Measurements from ENCODE around the gene PRR35. TPM values are rescaled to one million over a fixed set of nuclear protein-coding genes. Genes with fewer than 3 reads are reported as not detected.

Gene PRR35
- polyA plus RNA-seq, 1 donor from 2014 or later: not detected

DNA sequence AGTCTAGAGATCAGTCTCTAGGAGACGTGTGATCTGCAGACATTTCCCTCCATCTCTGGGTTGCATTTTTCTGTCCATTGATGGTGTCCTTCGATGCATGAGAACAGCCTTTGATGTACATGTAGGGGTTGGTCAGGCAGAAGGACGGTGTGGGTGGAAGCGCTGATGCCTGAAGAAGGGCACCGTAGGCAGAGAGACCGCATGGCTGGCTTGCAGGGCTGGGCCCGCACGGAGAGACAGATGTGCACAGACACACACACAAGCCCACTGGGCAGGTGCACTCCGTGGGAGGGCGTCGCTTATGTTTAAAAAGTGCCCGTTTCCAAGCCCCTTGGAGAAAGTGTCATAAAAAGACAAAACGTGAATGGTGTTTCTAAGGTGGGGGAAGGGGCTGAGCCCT is 54.9 kb downstream of the PRR35 start:
- no peak overlapping the region for H3K27ac ChIP-seq (ENCODE audit: low read length)
- no peaks in the 10 kb centered on the region for H3K27me3 ChIP-seq (ENCODE audit: insufficient read depth, low read depth, low read length)

More for the DNA sequence above, 54.9 kb downstream of the PRR35 start:
- H3K79me2 ChIP-seq (replicated peaks; ENCODE audit: insufficient read depth, low read length): no peaks in the 10 kb centered on the region
- no peaks in the 10 kb centered on the region for H3K9me2 ChIP-seq (ENCODE audit: insufficient read depth, low read length)
- no peak for TF ChIP-seq RAD21 (conservative IDR thresholded peaks at IDR 0.05)
- no peak for TF ChIP-seq TAF1 (IDR thresholded peaks at IDR 0.05; ENCODE audit: low read depth)
- no peak for TF ChIP-seq SMC3 (conservative IDR thresholded peaks at IDR 0.05; ENCODE audit: poor library complexity)
- TF ChIP-seq POLR2AphosphoS5 (IDR thresholded peaks at IDR 0.05): no peak
- TF ChIP-seq, protein P1, sequence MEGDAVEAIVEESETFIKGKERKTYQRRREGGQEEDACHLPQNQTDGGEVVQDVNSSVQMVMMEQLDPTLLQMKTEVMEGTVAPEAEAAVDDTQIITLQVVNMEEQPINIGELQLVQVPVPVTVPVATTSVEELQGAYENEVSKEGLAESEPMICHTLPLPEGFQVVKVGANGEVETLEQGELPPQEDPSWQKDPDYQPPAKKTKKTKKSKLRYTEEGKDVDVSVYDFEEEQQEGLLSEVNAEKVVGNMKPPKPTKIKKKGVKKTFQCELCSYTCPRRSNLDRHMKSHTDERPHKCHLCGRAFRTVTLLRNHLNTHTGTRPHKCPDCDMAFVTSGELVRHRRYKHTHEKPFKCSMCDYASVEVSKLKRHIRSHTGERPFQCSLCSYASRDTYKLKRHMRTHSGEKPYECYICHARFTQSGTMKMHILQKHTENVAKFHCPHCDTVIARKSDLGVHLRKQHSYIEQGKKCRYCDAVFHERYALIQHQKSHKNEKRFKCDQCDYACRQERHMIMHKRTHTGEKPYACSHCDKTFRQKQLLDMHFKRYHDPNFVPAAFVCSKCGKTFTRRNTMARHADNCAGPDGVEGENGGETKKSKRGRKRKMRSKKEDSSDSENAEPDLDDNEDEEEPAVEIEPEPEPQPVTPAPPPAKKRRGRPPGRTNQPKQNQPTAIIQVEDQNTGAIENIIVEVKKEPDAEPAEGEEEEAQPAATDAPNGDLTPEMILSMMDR (IDR thresholded peaks at IDR 0.05; ENCODE audit: poor library complexity, severe bottlenecking): no peak
- no peak for TF ChIP-seq EZH2 (IDR thresholded peaks at IDR 0.05; ENCODE audit: borderline replicate concordance, insufficient read depth, low read length, poor library complexity, severe bottlenecking)
- TF ChIP-seq, protein P2, sequence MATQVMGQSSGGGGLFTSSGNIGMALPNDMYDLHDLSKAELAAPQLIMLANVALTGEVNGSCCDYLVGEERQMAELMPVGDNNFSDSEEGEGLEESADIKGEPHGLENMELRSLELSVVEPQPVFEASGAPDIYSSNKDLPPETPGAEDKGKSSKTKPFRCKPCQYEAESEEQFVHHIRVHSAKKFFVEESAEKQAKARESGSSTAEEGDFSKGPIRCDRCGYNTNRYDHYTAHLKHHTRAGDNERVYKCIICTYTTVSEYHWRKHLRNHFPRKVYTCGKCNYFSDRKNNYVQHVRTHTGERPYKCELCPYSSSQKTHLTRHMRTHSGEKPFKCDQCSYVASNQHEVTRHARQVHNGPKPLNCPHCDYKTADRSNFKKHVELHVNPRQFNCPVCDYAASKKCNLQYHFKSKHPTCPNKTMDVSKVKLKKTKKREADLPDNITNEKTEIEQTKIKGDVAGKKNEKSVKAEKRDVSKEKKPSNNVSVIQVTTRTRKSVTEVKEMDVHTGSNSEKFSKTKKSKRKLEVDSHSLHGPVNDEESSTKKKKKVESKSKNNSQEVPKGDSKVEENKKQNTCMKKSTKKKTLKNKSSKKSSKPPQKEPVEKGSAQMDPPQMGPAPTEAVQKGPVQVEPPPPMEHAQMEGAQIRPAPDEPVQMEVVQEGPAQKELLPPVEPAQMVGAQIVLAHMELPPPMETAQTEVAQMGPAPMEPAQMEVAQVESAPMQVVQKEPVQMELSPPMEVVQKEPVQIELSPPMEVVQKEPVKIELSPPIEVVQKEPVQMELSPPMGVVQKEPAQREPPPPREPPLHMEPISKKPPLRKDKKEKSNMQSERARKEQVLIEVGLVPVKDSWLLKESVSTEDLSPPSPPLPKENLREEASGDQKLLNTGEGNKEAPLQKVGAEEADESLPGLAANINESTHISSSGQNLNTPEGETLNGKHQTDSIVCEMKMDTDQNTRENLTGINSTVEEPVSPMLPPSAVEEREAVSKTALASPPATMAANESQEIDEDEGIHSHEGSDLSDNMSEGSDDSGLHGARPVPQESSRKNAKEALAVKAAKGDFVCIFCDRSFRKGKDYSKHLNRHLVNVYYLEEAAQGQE (IDR thresholded peaks at IDR 0.05; ENCODE audit: borderline replicate concordance): no peak
- no peak for TF ChIP-seq MXI1 (conservative IDR thresholded peaks at IDR 0.05; ENCODE audit: poor library complexity, severe bottlenecking)
- no peaks in the 10 kb centered on the region for H3K9me3 ChIP-seq (ENCODE audit: low read length)
- no peak overlapping the region for H2AFZ ChIP-seq (ENCODE audit: low read depth, low read length)
- no peaks in the 10 kb centered on the region for H3F3A ChIP-seq (ENCODE audit: insufficient read depth, low read length, poor library complexity, severe bottlenecking)
- no peaks in the 10 kb centered on the region for H4K20me1 ChIP-seq (ENCODE audit: insufficient read depth)
- H3K36me3 ChIP-seq (ENCODE audit: insufficient read depth, low read length): peaks cover 7% of the 10 kb centered on the region
- H3K9ac ChIP-seq (ENCODE audit: low read length): no peak overlapping the region
- H3K4me3 ChIP-seq (ENCODE audit: low read length): no peak overlapping the region
- H3K4me2 ChIP-seq (ENCODE audit: low read length): no peak overlapping the region

Small RNA genes lying within 50 kb of the gene (small RNA-seq; reads per million reads assigned to genes)
- gene MIR3176: 0 reads per million in 3 experiments
- gene MIR5587: 0 to 0.74 (median 0.30) reads per million in 3 experiments
- 0 reads per million in 3 experiments for gene Z98883.1

Other genes starting within 250 kb of the PRR35 start
- 30.5 and 34.3 TPM in 2 replicates for gene AXIN1, start 207.7 kb upstream of the PRR35 start, polyA plus RNA-seq
- gene MRPL28, start 189.9 kb upstream of the PRR35 start, polyA plus RNA-seq: 134 and 182 TPM in 2 replicates
- 36.7 and 47.3 TPM in 2 replicates for gene PGAP6, start 178.4 kb upstream of the PRR35 start, polyA plus RNA-seq
- gene NME4, start 163.2 kb upstream of the PRR35 start, polyA plus RNA-seq: 63.4 and 65.2 TPM in 2 replicates
- 58.8 and 71.8 TPM in 2 replicates for gene DECR2, start 158.5 kb upstream of the PRR35 start, polyA plus RNA-seq
- 55.0 and 60.4 TPM in 2 replicates for gene RAB11FIP3, start 134.7 kb upstream of the PRR35 start, polyA plus RNA-seq
- 11.5 and 15.6 TPM in 2 replicates for gene CAPN15, start 32.7 kb upstream of the PRR35 start, polyA plus RNA-seq
- gene NHLRC4, start 6.6 kb downstream of the PRR35 start, polyA plus RNA-seq: not detected in 2 replicates
- 69.2 and 78.8 TPM in 2 replicates for gene PIGQ, start 9.6 kb downstream of the PRR35 start, polyA plus RNA-seq
- gene RAB40C, start 29.7 kb downstream of the PRR35 start, polyA plus RNA-seq: 40.7 and 44.5 TPM in 2 replicates
- 0.43 and 1.1 TPM in 2 replicates for gene WFIKKN1, start 70.6 kb downstream of the PRR35 start, polyA plus RNA-seq
- 127 and 128 TPM in 2 replicates for gene METTL26, start 75.9 kb downstream of the PRR35 start, polyA plus RNA-seq
- 29.1 and 54.1 TPM in 2 replicates for gene MCRIP2, start 81.4 kb downstream of the PRR35 start, polyA plus RNA-seq
- gene WDR90, start 89.0 kb downstream of the PRR35 start, polyA plus RNA-seq: 30.0 and 32.1 TPM in 2 replicates
- gene RHOT2, start 107.7 kb downstream of the PRR35 start, polyA plus RNA-seq: 132 and 192 TPM in 2 replicates
- 7.2 and 10.8 TPM in 2 replicates for gene RHBDL1, start 115.3 kb downstream of the PRR35 start, polyA plus RNA-seq
- gene STUB1, start 120.0 kb downstream of the PRR35 start, polyA plus RNA-seq: 120 and 151 TPM in 2 replicates
- gene JMJD8, start 123.9 kb downstream of the PRR35 start, polyA plus RNA-seq: 44.7 and 51.6 TPM in 2 replicates
- gene WDR24, start 130.0 kb downstream of the PRR35 start, polyA plus RNA-seq: 23.0 and 28.8 TPM in 2 replicates
- gene FBXL16, start 145.4 kb downstream of the PRR35 start, polyA plus RNA-seq: 3.4 and 6.1 TPM in 2 replicates
- 37.6 and 56.1 TPM in 2 replicates for gene METRN, start 154.7 kb downstream of the PRR35 start, polyA plus RNA-seq
- gene ANTKMT, start 160.8 kb downstream of the PRR35 start, polyA plus RNA-seq: 73.4 and 98.7 TPM in 2 replicates
- gene CCDC78, start 166.0 kb downstream of the PRR35 start, polyA plus RNA-seq: 8.8 and 10.7 TPM in 2 replicates
- 28.3 and 37.6 TPM in 2 replicates for gene HAGHL, start 166.7 kb downstream of the PRR35 start, polyA plus RNA-seq
- gene CIAO3, start 180.6 kb downstream of the PRR35 start, polyA plus RNA-seq: 57.8 and 62.4 TPM in 2 replicates
- gene MSLN, start 200.3 kb downstream of the PRR35 start, polyA plus RNA-seq: 0.40 and 0.63 TPM in 2 replicates
- 42.4 and 44.8 TPM in 2 replicates for gene RPUSD1, start 228.0 kb downstream of the PRR35 start, polyA plus RNA-seq
- 25.7 and 31.2 TPM in 2 replicates for gene CHTF18, start 228.2 kb downstream of the PRR35 start, polyA plus RNA-seq
- gene GNG13, start 240.3 kb downstream of the PRR35 start, polyA plus RNA-seq: not detected in 2 replicates